Ramos (cell line): Measurements from ENCODE around the gene MAG.

Source experiments
- in situ Hi-C: fragments of 300-500 bp; cut with MboI; formaldehyde crosslinking; loops from one replicate; pipeline ENCODE4 v1.14.3; 2022; ENCODE audit warnings: low sequenced_read_pairs; ENCODE audit not compliant: unreplicated experiment

MAG gene

DNA sequence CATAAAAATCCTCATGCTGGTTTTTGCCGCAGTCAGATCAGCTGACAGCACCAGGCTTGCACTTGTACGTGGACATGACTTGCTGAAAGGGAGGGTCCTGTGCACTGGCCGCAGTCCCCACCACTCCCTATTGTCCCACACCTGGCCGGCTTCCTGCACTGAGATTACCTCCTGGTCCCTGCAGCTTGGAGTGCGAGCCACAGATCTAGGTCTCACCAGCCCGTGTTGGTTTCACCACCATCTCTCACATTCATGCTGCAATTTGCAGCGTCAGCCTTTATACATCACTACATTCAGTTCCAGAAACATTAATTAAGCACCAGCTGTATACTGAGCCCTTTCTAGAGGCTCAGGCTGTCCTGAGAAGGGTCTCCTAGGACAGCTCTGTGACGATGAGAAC, 22.1 kb downstream of the MAG start:
- in situ Hi-C loops = no loop called here

DNA sequence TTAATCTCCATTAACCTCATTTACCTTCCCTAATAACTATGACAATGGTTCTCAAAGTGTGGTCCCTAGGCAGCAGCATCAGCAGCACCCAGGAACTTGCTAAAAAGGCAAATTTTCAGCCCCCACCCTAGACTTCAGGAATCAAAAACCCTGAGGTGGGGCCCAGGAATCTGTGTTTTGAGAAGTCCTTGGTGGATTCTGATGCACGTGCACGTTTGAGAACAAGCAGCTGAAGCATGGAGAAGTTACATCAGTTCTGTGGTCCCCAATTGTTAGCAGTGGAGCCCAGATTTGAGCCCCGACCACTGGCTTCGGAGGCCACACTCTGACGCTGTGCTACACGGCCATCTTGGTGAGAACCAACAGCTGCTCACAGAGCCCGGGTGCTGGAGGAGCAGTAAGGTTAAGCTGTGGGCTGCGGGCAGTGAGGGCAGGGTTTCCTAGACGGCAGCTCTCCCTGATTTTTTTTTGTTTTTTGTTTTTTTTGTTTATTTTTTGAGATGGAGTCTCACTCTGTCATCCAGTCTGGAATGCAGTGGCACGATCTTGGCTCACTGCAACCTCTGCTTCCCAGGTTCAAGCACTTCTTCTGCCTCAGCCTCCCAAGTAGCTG, 23.0 kb downstream of the MAG start:
- in situ Hi-C loops = no loop called here

DNA sequence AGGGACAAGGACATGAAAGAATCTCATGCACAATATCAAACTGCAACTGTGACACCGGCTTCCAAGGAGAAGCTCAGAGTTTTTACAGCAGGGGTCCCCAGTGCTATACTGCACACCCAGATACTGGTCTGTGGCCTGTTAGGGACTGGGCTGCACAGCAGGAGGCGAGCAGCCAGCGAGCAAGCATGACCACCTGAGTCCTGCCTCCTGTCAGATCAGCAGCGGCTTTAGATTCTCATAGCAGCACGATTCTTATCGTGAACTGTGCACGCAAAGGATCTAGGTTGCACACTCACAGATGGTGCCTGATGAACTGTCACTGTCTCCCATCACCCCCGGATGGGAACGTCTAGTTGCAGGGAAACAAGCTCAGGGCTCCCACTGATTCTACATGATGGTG, 23.9 kb downstream of the MAG start:
- in situ Hi-C loops = no loop called here

DNA sequence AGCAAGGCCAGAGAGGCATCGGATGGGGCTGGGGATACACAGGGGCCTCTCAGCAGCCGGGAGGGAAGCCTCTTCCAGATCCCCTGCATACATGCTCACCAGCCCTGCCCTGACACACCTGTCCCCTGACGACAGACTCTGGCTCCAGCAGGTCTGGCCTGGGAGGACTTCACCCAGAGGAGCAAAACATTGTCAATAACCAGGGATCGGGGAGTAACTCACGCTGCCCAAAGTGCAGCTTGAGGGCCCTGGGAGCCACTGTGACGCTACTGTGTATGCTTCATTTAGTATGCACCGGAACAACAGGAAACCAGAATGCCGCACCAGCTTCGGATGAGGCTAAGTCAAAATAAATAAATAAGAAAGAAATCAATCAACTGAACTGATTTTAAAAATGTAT, 24.6 kb downstream of the MAG start:
- in situ Hi-C loops = no loop called here

DNA sequence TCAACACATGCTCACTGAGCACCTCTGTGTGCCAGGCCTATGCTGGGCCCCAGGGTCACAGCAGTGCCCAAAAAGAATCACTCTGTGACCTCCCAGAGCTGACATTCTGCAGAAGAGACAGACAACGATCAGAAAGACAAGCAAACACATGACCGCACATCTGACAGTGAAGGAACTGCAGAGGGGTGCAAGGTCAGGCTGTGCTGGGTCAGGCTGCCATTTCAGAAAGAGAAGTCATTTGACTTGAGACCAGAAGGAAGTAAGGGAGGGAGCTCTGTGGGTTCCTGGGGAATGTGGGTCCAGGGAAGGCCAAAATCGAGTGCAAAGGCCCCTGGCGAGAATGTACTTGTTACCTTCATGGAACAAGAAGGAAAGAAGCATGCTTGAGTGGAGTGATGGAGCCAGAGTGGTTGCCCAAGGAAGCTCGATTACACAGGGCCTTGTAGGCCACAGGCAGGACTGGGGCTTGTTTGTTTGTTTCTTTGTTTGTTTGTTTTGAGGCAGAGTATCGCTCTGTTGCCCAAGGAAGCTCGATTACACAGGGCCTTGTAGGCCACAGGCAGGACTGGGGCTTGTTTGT, 25.6 kb downstream of the MAG start:
- in situ Hi-C loops = no loop called here

DNA sequence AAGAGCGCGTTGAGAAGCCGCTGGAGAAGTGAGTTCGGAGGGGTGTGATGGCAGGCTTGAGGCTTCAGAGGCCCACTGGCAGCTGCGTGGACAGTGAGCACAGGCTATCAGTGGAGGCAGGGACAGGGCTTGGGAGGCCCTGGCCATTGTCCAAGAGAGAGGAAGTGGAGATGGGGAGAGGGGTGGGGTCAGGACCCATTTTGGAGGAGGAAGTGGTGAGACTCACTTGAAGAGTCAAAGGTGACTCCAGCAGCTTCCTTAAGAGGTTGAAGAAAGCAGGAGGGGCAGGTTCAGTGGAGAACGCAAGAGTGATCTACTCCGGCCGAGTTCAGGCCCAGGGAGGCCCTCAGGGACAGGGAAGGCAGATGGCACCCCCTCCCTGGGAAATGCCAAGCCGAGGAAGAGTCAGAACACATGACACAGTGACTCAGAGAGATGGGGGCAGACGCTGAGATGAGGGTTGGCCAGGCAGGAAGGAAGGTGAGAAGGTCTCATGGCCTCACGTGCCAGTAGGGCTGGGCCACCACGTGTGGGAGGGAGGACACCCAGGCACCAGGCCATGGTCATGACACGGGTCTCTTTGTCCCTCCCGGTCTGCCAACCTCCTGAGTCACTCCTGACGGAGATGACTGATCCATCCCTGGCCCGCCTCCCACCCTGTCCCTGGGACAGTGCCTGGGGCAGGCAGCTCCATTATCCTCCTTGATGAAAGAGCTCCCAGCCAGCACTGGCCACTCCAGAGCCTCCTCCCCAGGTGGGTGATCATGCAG, 26.9 kb downstream of the MAG start:
- in situ Hi-C loops = no loop called here

DNA sequence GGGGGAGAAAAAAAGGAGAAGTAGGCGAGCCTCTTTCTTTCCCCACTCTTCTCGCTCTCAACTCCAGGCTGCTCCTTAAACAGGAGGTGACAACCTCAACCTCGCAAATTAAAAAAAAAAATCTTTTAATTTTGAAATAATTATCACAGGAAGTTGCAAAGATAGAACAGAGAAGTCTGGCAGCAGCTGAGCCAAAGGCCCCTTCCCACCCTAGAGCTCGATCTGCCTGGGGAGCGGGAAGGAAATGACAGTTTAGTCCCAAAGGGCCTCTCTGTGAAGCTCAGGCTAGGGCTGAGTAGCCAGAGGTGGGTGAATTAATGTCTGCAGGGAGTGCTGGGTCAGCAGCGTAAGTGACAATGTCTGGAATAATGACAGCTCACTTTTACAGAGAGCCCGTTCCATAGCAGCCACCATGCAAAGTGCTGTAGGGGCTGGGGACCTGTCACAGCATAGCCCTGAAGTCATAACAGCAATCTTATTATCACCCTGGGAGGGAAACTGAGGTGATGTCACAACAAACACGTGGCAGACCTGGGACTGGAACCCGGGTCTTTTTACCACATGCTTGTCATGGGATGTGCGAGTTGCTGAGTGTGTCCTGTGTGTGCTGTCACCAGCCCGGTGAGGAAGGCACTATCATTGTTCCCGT, 28.2 kb downstream of the MAG start:
- in situ Hi-C loops = no loop called here

DNA sequence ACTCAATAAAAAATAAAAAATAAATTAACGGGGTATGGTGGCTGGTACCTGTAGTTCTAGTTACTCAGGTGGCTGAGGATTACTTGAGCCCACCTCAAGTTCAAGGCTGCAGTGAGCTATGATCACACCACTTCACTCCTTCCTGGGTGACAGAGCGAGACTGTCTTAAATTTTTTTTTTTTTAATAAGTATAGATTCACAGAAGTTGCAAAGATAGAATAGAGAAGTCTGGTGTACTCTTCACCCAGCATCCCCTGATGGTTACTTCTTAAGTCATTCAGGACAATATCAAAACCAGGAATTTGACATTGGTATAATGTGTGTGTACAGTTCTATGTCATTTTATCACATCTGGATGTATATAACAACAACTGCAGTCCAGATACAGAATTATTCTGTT, 29.3 kb downstream of the MAG start:
- in situ Hi-C loops = no loop called here

DNA sequence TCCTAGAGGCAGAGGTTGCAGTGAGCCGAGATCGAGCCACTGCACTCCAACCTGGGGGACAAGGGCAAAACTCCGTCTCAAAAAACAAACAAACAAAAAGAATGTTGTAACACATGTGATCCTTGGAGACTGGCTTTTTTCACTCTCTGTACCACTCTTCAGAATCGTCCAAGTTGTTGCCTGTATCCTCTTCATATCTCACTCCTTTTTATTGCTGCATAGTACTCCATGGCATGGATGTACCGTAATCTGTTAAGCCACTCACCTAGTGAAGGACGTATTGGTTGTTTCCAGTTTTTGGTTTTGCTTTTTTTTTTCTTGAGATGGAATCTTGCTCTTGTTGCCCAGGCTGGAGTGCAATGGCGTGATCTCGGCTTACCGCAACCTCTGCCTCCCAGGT, 30.1 kb downstream of the MAG start:
- in situ Hi-C loops = no loop called here

DNA sequence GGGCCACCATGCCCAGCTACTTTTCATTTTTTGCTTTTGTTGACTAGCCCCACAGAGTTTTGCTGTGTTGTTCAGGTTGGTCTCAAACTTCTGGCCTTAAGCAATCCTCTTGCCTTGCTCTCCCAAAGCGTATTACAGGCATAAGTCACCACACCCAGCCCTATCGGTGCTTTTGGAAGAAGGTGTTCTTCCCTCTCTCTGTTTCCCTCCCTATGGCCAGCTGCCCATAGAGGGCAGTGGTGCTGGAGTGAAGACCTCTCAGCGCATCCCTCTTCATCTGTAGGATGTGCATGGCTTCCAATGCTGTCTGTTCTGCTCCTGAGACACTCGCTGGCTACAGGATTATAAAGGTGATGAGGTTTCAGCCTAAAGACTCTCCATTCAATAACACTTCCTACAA, 35.7 kb downstream of the MAG start:
- in situ Hi-C loops = no loop called here

DNA sequence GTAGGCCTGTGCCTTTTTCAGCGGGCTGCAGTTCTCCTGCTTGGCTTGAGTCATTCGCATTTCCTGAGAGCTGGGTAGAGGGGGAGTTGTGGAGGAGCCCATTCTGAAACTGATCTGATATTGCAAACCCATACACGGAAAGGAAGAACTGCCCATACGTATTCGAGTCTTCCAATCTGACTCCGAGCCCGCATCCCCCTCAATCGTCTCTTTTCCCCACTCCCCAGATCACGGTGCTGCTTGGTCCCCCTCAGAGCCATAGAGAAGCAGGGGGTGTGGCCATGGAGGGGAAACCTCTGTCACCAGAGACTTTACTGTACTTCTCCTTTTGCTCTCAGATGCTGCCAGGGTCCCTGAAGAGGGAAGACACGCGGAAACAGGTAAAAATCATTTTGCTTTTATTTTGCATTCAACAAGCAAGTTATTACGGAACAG, 36.9 kb downstream of the MAG start, which contains the start of gene CD22:
Gene CD22 (plus strand): TSS at position 337 of the 435 bp plus-strand sequence. CDS start 2,854 bp downstream, outside the sequence.
- in situ Hi-C loops = no loop called here

DNA sequence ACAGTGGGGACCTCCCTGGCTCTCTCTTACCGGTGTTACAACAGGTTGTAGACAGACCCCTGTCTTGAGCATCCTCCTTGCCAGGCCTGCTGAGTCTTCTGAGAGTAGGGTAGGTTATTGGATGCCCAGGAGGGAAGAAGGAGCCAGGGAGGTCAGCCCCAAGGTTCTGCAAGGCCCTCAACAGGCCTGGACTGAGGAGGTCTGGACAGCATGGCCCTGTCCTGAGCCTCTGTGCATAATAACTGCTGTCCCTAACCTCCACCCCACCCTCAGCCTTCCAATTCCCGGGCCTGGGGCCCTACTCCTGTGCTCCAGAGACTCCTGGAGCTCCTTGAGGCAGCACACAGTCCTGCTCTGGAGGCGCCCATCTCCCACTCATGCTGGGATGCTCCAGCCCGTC, 37.4 kb downstream of the MAG start:
- in situ Hi-C loops = no loop called here

DNA sequence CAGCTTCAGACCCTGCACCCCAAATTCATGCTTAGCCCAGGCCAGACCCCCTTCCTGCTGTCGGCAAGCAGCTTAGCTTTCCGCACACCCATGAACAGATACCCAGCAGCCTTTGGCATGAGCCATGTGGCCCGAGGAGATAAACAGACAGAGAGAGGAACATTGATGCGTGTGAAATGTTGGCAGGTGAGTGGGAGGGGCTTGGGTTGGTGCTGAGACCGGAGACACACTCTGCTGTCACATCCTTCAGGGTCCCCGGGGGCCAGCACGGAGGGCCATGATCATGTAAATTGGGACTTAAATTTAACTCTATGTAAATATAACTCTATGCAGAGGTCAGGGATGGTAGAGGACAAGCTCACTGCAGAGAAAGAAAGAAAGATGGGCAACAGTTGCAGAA, 38.5 kb downstream of the MAG start:
- in situ Hi-C loops = no loop called here

DNA sequence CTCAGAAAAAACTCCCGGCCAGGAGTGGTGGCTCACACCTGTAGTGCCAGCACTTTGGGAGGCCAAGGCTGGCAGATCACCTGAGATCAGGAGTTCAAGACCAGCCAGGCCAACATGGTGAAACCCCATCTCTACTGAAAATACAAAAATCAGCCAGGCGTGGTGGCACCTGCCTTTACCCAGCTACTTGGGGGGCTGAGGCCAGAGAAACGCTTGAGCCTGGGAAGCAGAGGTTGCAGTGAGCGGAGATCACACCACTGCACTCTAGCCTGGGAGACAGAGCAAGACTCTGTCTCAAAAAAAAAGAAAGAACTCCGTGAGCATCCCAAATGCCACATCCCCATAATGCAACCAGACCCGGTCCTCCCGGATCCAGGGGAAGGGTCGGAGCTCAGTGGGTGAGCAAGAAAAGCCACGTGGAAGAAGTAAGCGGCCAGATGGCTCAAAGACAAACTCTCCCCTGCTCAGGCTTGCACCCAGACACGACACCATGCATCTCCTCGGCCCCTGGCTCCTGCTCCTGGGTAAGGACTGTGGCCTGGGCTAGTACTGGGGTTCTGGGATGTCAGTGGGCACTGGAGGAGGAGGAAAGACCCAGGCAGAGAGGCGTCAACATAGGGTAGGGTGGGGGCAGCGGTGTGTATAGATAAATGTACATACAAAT, 39.7 kb downstream of the MAG start:
- in situ Hi-C loops = no loop called here

DNA sequence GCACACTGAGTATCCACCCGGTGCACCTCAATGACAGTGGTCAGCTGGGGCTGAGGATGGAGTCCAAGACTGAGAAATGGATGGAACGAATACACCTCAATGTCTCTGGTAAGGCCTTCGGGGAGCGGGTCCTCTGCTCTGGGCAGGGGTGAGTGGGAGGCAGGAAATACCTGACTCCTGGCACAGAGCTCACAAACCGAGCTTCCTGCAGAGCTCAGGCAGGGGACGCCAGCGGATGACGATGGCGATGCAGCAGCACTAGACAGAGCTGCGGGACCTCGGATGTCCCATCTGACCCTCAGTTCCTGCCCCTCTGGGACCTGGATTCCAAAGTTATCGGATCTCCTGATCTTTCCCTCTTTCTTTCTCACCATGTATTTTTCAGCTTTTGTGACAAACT, 40.9 kb downstream of the MAG start:
- in situ Hi-C loops = no loop called here

DNA sequence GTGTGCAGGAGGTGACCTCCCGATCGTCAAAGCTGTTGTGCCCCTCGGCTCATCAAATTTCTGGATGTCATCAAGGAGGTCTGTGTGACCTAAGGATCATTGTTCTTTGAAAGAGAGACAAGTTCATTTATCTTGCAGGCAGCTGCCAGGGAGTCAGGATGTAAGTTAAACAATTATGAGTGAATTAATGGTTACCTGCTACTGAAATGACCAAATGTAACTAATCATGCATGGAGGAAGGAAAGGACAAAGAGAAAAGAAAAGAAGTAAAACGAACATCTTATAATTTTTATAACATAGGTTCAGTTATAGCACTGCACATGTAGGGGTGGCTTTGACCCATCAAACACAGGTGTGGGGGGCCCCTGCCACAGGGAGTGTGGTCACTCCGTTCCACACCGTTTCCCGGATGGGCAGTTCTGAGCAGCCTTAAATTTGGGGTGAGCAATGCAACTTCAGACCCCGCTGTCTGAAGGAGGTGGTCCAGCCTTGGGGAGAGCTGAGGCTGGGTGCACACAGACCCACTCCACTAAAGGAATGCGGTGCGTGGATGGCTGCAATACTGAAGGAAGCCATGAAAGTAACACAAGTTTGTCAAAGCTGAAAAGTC, 42.3 kb downstream of the MAG start:
- in situ Hi-C loops = no loop called here

DNA sequence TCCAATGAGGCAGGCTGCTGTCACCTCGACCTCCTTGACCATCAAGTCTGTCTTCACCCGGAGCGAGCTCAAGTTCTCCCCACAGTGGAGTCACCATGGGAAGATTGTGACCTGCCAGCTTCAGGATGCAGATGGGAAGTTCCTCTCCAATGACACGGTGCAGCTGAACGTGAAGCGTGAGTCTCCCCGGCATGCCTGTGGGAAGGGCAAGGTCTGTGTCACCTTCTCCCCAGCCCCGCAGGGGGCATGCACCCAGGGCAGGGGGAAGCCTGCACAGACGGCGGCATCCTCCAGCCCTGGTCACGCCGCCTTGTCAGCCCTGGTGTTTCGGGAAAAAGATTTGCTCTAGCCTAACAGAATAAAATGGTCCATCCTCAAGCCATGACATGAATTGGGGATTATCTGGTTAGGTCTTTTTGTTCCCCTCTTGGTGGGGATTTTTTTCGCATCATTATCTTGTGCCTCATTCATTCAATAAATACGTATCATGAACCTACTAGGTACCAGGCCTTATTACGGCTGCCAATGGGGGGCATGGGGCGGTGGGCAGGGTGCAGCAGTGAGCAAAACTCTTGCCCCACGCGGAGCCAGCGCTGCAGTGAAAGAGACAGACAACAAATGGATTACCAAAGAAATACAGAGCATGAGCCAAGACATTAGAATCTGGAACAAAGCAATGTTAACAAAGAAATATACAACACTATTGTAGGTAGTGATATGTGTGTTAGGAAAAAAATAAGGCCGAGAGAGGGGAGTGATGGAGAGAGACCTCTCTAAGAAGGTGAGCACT, 44.4 kb downstream of the MAG start:
- in situ Hi-C loops = no loop called here

DNA sequence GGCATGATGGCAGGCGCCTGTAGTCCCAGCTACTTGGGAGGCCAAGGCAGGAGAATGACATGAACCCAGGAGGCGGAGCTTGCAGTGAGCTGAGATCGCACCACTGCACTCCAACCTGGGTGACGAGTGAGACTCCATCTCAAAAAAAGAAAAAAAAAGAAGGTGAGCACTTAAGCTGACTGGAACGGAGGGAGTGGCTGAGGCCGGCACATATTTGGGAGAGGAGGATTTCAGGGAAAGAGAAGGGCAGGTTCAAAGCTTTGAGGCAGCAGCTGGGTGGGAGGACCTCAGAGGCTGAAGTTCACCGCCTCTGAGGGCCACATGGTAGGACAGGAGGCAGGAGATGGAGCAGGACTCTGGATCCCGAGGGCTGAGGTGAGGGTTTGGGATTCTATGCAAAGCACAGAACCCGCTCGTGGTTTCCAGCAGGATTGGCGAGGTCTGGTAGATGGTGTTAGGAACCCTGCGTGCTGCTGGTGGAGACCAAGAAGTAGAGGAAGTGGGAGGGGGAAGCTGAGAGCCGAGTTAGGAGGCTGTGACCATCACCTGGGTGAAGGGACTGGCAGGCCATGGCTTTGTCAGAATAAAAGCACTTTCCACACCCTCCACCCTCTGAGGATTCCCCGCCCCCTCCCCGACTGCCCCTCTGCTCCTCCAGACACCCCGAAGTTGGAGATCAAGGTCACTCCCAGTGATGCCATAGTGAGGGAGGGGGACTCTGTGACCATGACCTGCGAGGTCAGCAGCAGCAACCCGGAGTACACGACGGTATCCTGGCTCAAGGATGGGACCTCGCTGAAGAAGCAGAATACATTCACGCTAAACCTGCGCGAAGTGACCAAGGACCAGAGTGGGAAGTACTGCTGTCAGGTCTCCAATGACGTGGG, 45.4 kb downstream of the MAG start:
- in situ Hi-C loops = no loop called here

DNA sequence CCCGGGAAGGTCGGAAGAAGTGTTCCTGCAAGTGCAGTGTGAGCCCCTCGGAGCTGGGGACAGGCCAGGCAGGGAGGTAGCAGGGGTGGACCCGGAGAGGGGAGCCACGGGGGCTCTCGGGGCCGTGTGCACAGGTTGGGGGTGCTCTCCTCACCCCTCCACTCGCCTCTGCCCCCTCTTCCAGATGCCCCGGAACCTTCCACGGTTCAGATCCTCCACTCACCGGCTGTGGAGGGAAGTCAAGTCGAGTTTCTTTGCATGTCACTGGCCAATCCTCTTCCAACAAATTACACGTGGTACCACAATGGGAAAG, 46.0 kb downstream of the MAG start:
- in situ Hi-C loops = no loop called here
